A549 (cell line): ENCODE data around the gene EARS2.

Experiments
- BHLHE40 ChIP-seq: IDR thresholded peaks from 2 replicates; pipeline ENCODE4 v1.6.1; 2012; ENCODE audit warnings: low read depth, low read length, inconsistent platforms
- CHD2 ChIP-seq: fragments of 150-350 bp; IDR thresholded peaks from 2 replicates; pipeline ENCODE4 v1.6.1; 2014; ENCODE audit warnings: low read length; ENCODE audit not compliant: partially characterized antibody
- KDM5A ChIP-seq: fragments of 200-600 bp; sonication (generic); IDR thresholded peaks from 2 replicates; pipeline ENCODE4 v1.6.1; 2016; ENCODE audit warnings: antibody characterized with exemption, mild to moderate bottlenecking
- MAZ ChIP-seq: fragments of 150-350 bp; IDR thresholded peaks from 2 replicates; pipeline ENCODE4 v1.6.1; 2014; ENCODE audit warnings: antibody characterized with exemption, low read depth, low read length, borderline replicate concordance
- PHF8 ChIP-seq: fragments of 200-600 bp; sonication (generic); IDR thresholded peaks from 2 replicates; pipeline ENCODE4 v1.6.1; 2016; ENCODE audit warnings: low read depth, mild to moderate bottlenecking, antibody characterized with exemption, moderate library complexity, borderline replicate concordance
- RFX5 ChIP-seq: fragments of 450-650 bp; IDR thresholded peaks from 2 replicates; pipeline ENCODE4 v1.7.1; 2014; ENCODE audit warnings: antibody characterized with exemption, mild to moderate bottlenecking, moderate library complexity
- SMC3 ChIP-seq: fragments of >200 bp; sonication (Bioruptor Twin); formaldehyde crosslinking; IDR thresholded peaks from 3 replicates; pipeline ENCODE4 v1.6.1; 2018; ENCODE audit warnings: inconsistent platforms
- TF ChIP-seq, protein P1 (sequence below): fragments of >200 bp; sonication (Bioruptor Twin); formaldehyde crosslinking; IDR thresholded peaks from 3 replicates; pipeline ENCODE4 v1.5.1; 2016
- TF ChIP-seq, protein P2 (sequence below): fragments of >200 bp; sonication (Bioruptor Twin); formaldehyde crosslinking; IDR thresholded peaks from 2 replicates; pipeline ENCODE4 v1.6.1; 2016
- TF ChIP-seq, protein P3 (sequence below): IDR thresholded peaks from 2 replicates; pipeline ENCODE4 v1.6.1; 2012

DNA sequence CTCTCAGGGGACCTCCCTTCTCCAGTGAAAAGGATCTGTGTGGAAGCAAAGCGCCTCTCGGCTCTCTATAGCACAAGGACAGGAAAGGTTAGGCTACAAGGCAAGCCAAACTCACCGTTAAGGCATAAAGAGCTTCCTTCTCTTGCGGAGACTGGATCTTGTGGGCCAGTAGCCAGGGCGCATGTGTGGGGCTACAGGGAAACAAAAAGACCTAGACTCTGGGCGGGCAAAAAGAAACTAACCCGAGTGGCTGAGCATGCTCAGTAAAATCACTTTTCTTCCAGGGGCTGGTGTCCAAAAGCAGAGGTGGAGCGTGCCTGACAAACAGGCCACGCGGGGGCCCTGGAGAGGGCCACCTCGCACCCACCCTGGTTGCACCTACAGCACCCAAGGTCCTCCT, 63.0 kb downstream of the EARS2 start:
- TF ChIP-seq, protein P1, sequence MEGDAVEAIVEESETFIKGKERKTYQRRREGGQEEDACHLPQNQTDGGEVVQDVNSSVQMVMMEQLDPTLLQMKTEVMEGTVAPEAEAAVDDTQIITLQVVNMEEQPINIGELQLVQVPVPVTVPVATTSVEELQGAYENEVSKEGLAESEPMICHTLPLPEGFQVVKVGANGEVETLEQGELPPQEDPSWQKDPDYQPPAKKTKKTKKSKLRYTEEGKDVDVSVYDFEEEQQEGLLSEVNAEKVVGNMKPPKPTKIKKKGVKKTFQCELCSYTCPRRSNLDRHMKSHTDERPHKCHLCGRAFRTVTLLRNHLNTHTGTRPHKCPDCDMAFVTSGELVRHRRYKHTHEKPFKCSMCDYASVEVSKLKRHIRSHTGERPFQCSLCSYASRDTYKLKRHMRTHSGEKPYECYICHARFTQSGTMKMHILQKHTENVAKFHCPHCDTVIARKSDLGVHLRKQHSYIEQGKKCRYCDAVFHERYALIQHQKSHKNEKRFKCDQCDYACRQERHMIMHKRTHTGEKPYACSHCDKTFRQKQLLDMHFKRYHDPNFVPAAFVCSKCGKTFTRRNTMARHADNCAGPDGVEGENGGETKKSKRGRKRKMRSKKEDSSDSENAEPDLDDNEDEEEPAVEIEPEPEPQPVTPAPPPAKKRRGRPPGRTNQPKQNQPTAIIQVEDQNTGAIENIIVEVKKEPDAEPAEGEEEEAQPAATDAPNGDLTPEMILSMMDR = no peak
- no peak for TF ChIP-seq CHD2
- no peak for TF ChIP-seq BHLHE40
- no peak for TF ChIP-seq SMC3
- TF ChIP-seq MAZ = no peak
- TF ChIP-seq, protein P2, sequence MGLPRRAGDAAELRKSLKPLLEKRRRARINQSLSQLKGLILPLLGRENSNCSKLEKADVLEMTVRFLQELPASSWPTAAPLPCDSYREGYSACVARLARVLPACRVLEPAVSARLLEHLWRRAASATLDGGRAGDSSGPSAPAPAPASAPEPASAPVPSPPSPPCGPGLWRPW = no peak
- TF ChIP-seq RFX5 = no peak
- TF ChIP-seq, protein P3, sequence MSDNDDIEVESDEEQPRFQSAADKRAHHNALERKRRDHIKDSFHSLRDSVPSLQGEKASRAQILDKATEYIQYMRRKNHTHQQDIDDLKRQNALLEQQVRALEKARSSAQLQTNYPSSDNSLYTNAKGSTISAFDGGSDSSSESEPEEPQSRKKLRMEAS = no peak
- TF ChIP-seq KDM5A = no peak
- no peak for TF ChIP-seq PHF8
